OCI-LY3 (cell line): ENCODE measurements around the gene PPP3R1.

Experiments used
- H2AFZ ChIP-seq: fragments of 200-600, 300-600 bp; shearing (Covaris generic); 2 replicates; pipeline ENCODE4 v1.6.0; 2014; ENCODE audit warnings: antibody characterized with exemption, low read depth, low read length
- H3K27ac ChIP-seq: fragments of 200-600, 300-600 bp; sonication (generic); 2 replicates; pipeline ENCODE4 v1.5.1; 2014; ENCODE audit warnings: mild to moderate bottlenecking, low read length, moderate library complexity, mixed read lengths
- H3K27me3 ChIP-seq: fragments of 200-600, 300-600 bp; sonication (generic); 2 replicates; pipeline ENCODE4 v1.6.1; 2014; ENCODE audit warnings: low read depth, low read length, mixed read lengths
- H3K36me3 ChIP-seq: fragments of 200-600, 300-600 bp; sonication (generic); replicated peaks from 2 replicates; pipeline ENCODE3; 2014; ENCODE audit warnings: low read depth, low read length, mixed read lengths
- H3K4me1 ChIP-seq: fragments of 300-600, 200-600 bp; sonication (generic); 2 replicates; pipeline ENCODE4 v1.6.1; 2014; ENCODE audit warnings: low read length, mixed read lengths
- H3K4me2 ChIP-seq: fragments of 200-600, 300-600 bp; sonication (generic); 2 replicates; pipeline ENCODE4 v1.6.1; 2014; ENCODE audit warnings: low read length, mixed read lengths
- H3K4me3 ChIP-seq: fragments of 300-600, 200-600 bp; sonication (generic); 2 replicates; pipeline ENCODE4 v1.5.1; 2014; ENCODE audit warnings: antibody characterized with exemption, mild to moderate bottlenecking, low read length, moderate library complexity
- H3K79me2 ChIP-seq: fragments of 300-600, 200-600 bp; shearing (Covaris generic); 2 replicates; pipeline ENCODE4 v1.6.1; 2014; ENCODE audit warnings: mild to moderate bottlenecking, low read length, mixed read lengths
- H3K9ac ChIP-seq: fragments of 300-600, 200-600 bp; shearing (Covaris generic); 2 replicates; pipeline ENCODE4 v1.6.0; 2014; ENCODE audit warnings: mild to moderate bottlenecking, low read length, moderate library complexity
- H3K9me3 ChIP-seq: fragments of 200-600, 300-600 bp; shearing (Covaris generic); 2 replicates; pipeline ENCODE4 v1.6.1; 2014; ENCODE audit warnings: low read length, mixed read lengths; ENCODE audit not compliant: insufficient read depth
- H4K20me1 ChIP-seq: fragments of 200-600, 300-600 bp; sonication (generic); 2 replicates; pipeline ENCODE4 v1.6.1; 2016; ENCODE audit warnings: low read length, mixed read lengths; ENCODE audit not compliant: insufficient read depth
- CTCF ChIP-seq: fragments of 200-600, 300-600 bp; sonication (generic); IDR thresholded peaks from 2 replicates; pipeline ENCODE4 v1.5.1; 2014; ENCODE audit warnings: antibody characterized with exemption, low read length, low read depth
- EZH2phosphoT487 ChIP-seq: fragments of 200-600 bp; shearing (Covaris generic); IDR thresholded peaks from 2 replicates; pipeline ENCODE4 v1.6.1; 2018; ENCODE audit warnings: antibody characterized with exemption, mixed run types, low read depth

Gene PPP3R1

GRCh38 chr2:68287580-68288441 lies 35.5 kb upstream of the PPP3R1 start:
- H3K79me2 ChIP-seq = no peaks in the 10 kb centered on the region
- H3K9ac ChIP-seq = no peak overlapping the region
- no peak overlapping the region for H3K27ac ChIP-seq

GRCh38 chr2:68284896-68285295 lies 32.6 kb upstream of the PPP3R1 start:
- no peak overlapping the region for H3K4me3 ChIP-seq
- H3K9me3 ChIP-seq = no peaks in the 10 kb centered on the region
- no peak overlapping the region for H3K9ac ChIP-seq
- no peak overlapping the region for H2AFZ ChIP-seq
- no peaks in the 10 kb centered on the region for H4K20me1 ChIP-seq
- peaks cover 20% of the 10 kb centered on the region for H3K27me3 ChIP-seq
- peaks cover 10% of the 10 kb centered on the region for H3K4me1 ChIP-seq
- no peak overlapping the region for H3K4me2 ChIP-seq
- no peaks in the 10 kb centered on the region for H3K79me2 ChIP-seq
- H3K27ac ChIP-seq = no peak overlapping the region
- TF ChIP-seq EZH2phosphoT487 = no peak
- TF ChIP-seq CTCF = no peak
- H3K36me3 ChIP-seq = no peaks in the 10 kb centered on the region

More at GRCh38 chr2:68287580-68288441, 35.5 kb upstream of the PPP3R1 start:
- TF ChIP-seq EZH2phosphoT487 (no peak), CTCF (no peak)
- no peak overlapping the region for H2AFZ ChIP-seq
- no peaks in the 10 kb centered on the region for H3K9me3 ChIP-seq
- H4K20me1 ChIP-seq = no peaks in the 10 kb centered on the region
- H3K27me3 ChIP-seq = peaks cover 20% of the 10 kb centered on the region
- H3K4me2 ChIP-seq = no peak overlapping the region
- no peaks in the 10 kb centered on the region for H3K36me3 ChIP-seq
- no peak overlapping the region for H3K4me3 ChIP-seq
- H3K4me1 ChIP-seq = no peaks in the 10 kb centered on the region

GRCh38 chr2:68283419-68283812 lies 31.1 kb upstream of the PPP3R1 start:
- H3K4me1 ChIP-seq = peaks cover 10% of the 10 kb centered on the region
- peaks cover 20% of the 10 kb centered on the region for H3K27me3 ChIP-seq
- no peaks in the 10 kb centered on the region for H3K9me3 ChIP-seq
- H2AFZ ChIP-seq = no peak overlapping the region
- no peak overlapping the region for H3K4me3 ChIP-seq
- H3K9ac ChIP-seq = no peak overlapping the region
- no peak for TF ChIP-seq CTCF
- no peak for TF ChIP-seq EZH2phosphoT487
- no peaks in the 10 kb centered on the region for H4K20me1 ChIP-seq
- no peak overlapping the region for H3K27ac ChIP-seq
- H3K36me3 ChIP-seq = no peaks in the 10 kb centered on the region
- no peak overlapping the region for H3K4me2 ChIP-seq
- no peaks in the 10 kb centered on the region for H3K79me2 ChIP-seq

DNA sequence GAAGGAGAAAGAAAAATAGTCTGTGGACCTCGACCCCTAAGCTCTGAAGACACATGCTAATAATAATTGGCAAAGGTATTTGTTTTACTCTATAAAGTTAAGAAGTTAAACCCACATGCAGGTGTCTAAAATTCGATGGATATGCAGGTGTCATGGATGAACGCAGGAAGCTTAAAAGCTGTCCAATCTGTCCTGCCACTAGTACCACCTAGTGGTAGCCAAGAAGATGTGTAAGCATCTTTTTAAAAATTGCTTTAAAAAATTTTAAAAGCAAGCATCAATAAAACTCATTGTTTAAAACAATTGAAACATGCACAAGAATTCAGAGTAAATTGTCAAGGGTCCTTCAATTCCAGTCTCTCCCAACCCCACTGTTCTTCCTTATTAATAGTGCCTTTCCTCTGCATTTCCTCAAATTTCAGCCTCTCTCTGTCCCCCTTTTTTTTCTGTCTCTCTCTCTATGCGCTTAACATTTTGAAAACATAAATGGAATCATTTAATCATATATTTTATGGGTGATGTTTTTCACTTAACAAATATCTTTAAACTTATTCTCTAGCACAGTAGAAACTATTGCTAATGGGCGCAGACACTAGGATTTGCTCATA lies 30.6 kb upstream of the PPP3R1 start:
- no peaks in the 10 kb centered on the region for H4K20me1 ChIP-seq
- no peak overlapping the region for H3K9ac ChIP-seq
- no peaks in the 10 kb centered on the region for H3K9me3 ChIP-seq
- no peaks in the 10 kb centered on the region for H3K36me3 ChIP-seq
- peak overlapping the region; percentile 65 for H3K4me2 ChIP-seq
- H3K4me3 ChIP-seq = peak overlapping the region; percentile 50
- no peaks in the 10 kb centered on the region for H3K79me2 ChIP-seq
- H3K27me3 ChIP-seq = peaks cover 20% of the 10 kb centered on the region
- no peak overlapping the region for H3K27ac ChIP-seq
- H3K4me1 ChIP-seq = peaks cover 10% of the 10 kb centered on the region
- H2AFZ ChIP-seq = no peak overlapping the region; the same call in 1 of the 2 replicates
- TF ChIP-seq CTCF = peak; percentile 80
- TF ChIP-seq EZH2phosphoT487 = no peak
